Large intestine (tissue), 3 donors: ENCODE results near the gene DOK1. TPM values are rescaled to one million over a fixed set of nuclear protein-coding genes. Genes with fewer than 3 reads are reported as not detected.

Experiments
- DNase-seq, 2 donors: peaks; one replicate each; pipeline versions ENCODE4 v3.0.0 to v3.0.0-alpha.2; 2013
- H3K27ac ChIP-seq: one replicate; pipeline ENCODE4 v1.5.1; 2013; ENCODE audit warnings: low read length
- H3K27me3 ChIP-seq: 2 replicates; pipeline ENCODE4 v1.6.1; 2013; ENCODE audit warnings: low read length; ENCODE audit not compliant: control insufficient read depth, insufficient read depth
- H3K36me3 ChIP-seq: 2 replicates; pipeline ENCODE4 v1.6.1; 2013; ENCODE audit warnings: low read length; ENCODE audit not compliant: control insufficient read depth, insufficient read depth
- H3K4me1 ChIP-seq: one replicate; pipeline ENCODE4 v1.6.1; 2013; ENCODE audit warnings: low read length; ENCODE audit not compliant: control insufficient read depth, insufficient read depth
- H3K4me3 ChIP-seq: one replicate; pipeline ENCODE4 v1.5.1; 2013; ENCODE audit warnings: low read length
- H3K9me3 ChIP-seq: one replicate; pipeline ENCODE4 v1.6.1; 2013; ENCODE audit warnings: mild to moderate bottlenecking, low read depth, low read length, moderate library complexity; ENCODE audit not compliant: control insufficient read depth
- WGBS: methylation state at CpG from one replicate; pipeline ENCODE4 v1.1.5; 2013; ENCODE audit warnings: low lambda C conversion rate; ENCODE audit not compliant: insufficient coverage; 5-methylcytosine and 5-hydroxymethylcytosine counted together
- polyA plus RNA-seq: library from polyadenylated mRNA; unstranded; fragments of 120-200 nt; gene quantifications from one replicate; pipeline ENCODE4 v1.2.1, GENCODE V29; 2013

DOK1 gene
- polyA plus RNA-seq, 1 donor = 6.4 TPM

DNA sequence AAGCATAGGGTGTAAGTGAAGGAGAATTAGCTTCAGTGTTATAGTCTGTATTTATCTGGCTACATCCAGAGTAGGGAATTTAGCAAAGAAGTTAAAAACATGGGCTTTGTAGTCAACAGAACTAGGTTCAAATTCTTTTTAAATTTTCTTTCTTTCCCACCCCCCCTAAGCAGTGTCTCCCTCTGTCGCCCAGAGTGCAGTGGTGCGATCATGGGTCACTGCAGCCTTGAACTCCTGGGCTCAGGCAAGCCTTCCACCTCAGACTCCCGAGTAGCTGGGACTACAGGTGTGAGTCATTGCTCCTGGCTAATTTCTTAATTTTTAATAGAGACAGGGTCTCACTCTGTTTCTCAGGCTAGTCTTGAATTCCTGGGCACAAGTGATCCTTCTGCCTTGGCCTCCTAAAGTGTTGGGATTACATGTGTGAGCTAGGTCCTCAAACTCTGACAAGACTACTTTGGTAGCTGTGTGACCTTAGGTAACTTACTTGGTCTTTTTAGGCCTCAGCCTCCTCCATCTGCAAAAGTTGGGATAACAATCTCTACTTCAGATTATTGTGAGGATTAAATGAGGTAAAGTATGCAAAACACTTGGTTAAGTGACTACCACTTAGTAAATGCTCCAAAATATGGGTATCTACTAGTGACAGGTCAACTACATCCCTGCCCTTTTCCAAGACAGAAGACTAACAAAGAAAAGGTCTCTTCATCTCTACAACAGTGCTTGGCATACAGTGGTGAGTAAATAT, 17.8 kb downstream of the DOK1 start:
- Histone ChIP-seq H3K4me1 (no peaks in the 10 kb centered on the region), H3K9me3 (no peaks in the 10 kb centered on the region), H3K36me3 (no peaks in the 10 kb centered on the region), H3K27ac (no peak overlapping the region), H3K27me3 (peaks cover 12% of the 10 kb centered on the region), H3K4me3 (no peak overlapping the region)
- no CpG with 5 or more reads among the region's 3 CpGs for WGBS
- no peak for DNase-seq

DNA sequence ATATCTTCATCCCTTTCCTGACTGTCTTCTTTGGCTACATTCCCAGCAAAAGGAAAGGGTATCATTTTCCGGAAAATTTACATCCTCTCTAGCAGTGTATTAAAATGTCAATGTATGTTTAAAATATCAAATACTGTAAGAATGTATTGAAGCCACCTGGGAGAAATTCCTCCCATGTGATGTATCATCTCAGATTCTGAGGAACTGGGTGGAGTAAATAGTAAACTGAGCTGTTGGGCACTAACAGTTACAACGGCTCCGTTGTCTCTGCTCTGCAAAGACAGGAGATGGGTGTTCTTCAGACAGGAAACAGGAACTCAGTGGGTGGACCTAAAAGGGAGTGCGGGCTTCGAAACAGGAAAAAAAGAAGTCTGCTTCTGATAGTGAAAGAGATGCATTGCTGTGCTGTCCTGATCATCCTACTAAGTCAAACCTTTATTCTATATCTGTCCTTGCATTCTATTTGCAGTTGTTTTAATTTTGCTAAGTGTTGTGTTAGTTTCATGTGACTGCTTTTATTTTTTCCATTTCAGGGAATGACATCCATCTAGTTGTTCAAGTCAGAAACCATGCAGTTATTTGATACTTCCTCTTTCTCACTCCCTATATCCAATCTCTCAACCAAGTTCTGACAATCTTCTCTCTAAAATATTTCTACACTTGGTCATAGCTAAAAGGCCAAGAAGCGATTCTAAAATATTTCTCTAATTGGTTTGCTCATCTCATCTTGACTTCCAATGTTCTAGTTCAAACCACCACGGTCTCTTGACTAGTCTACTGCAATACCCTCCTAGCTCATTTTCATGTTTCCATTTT, 19.4 kb downstream of the DOK1 start:
- Histone ChIP-seq H3K9me3 (no peaks in the 10 kb centered on the region), H3K27me3 (peaks cover 3% of the 10 kb centered on the region), H3K36me3 (no peaks in the 10 kb centered on the region), H3K4me1 (no peaks in the 10 kb centered on the region), H3K4me3 (no peak overlapping the region), H3K27ac (no peak overlapping the region)
- no peak for DNase-seq
- WGBS = 100% methylated on average over 2 of the region's 7 CpGs

DNA sequence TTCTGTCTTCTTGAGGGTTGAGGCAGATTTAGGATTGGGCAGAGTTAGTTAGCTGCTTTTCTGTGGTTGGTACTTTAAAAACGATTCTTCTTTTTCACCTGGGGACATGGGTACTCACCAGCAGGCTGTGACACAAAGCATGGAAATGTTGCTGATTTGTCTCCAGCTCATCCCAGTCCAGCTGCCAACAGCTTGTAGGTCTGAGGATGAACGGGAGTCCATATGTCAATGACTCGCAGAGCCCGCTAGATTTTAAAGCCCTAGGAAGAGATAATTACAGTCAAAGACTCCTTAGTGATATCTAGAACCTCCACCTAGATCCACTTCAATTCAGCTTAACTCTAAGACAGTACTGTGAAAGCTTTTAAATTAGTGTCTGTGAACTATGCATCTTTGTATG, 20.8 kb downstream of the DOK1 start:
- H3K4me1 ChIP-seq = no peaks in the 10 kb centered on the region
- no peak for DNase-seq
- H3K4me3 ChIP-seq = no peak overlapping the region
- H3K27ac ChIP-seq = no peak overlapping the region
- WGBS = 80% methylated on average over 1 of the region's 4 CpGs
- no peaks in the 10 kb centered on the region for H3K36me3 ChIP-seq
- H3K9me3 ChIP-seq = no peaks in the 10 kb centered on the region
- H3K27me3 ChIP-seq = peaks cover 3% of the 10 kb centered on the region

DNA sequence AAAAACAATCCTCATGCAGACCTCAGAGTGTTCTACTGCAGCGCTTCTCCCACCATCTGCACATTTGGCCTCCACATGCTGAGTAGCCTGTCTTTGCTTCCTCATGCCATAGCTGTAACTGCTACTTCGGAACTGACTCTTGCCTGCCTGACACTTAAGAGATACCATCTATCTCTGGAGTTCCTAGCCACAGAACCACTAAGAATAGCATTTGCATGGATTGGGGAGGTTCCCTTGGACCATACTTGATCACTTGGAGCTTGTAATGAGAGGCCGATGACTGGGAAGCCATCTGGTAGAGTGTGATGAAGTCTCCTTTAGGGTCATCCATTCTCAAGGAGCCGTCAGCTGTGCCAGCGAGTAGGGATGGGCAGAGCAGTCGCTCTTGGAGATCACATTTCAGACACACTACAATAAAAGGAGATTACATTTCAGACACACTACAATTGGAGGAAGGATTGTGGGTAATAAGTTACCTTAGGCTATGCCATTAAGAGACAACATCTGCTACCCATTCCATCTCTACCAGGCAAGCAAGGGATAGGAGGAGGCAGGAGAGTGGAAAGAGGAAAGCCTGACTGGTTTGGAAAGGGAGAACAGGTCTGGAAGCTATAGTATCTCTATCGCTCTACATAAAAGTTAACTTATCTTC, 21.8 kb downstream of the DOK1 start:
- Histone ChIP-seq H3K9me3 (no peaks in the 10 kb centered on the region), H3K4me1 (no peaks in the 10 kb centered on the region), H3K36me3 (no peaks in the 10 kb centered on the region), H3K27me3 (peaks cover 3% of the 10 kb centered on the region), H3K4me3 (no peak overlapping the region), H3K27ac (no peak overlapping the region)
- WGBS = no CpG with 5 or more reads among the region's 7 CpGs
- DNase-seq = no peak

DNA sequence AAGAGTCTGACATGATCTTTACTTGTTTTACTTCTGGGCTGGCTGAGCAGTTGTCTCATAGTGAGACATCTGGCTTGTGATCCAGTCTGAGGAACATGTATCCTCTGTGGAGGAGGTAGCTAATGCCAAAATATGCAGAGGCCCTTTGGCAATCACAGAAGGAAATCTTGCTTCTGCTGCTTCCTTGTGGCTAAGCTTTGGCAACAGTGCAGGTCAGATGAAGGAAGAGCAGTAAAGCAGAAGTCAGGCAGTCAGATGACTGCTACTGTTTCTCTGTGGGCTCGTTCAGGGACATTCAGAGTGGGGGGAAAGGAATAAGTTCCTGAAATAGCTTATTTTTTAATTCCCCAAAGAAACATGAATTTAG, 22.3 kb downstream of the DOK1 start:
- DNase-seq = no peak
- peaks cover 3% of the 10 kb centered on the region for H3K27me3 ChIP-seq
- H3K4me3 ChIP-seq = no peak overlapping the region
- WGBS = no CpG with 5 or more reads among the region's 1 CpG
- no peaks in the 10 kb centered on the region for H3K9me3 ChIP-seq
- no peaks in the 10 kb centered on the region for H3K4me1 ChIP-seq
- H3K27ac ChIP-seq = no peak overlapping the region
- H3K36me3 ChIP-seq = no peaks in the 10 kb centered on the region

DNA sequence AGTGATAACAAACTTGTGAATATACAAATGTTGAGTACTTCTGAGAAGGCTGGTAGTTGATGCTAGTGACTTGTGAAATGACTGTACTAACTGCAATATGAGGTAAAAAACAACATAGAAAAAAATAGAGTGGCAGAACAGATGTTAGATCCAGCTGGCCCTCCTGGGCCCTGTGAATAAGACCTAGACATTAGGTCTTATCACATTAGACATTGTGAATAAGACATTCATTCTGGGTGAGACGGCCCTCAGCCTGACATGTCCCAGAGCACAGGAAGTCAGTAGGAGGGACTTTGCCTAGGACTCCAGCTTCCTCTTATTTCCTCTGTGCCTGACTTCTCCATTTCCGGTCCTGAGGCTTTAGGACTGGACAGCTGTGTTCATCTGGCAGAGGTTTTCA, 22.9 kb downstream of the DOK1 start:
- H3K9me3 ChIP-seq = no peaks in the 10 kb centered on the region
- peaks cover 3% of the 10 kb centered on the region for H3K27me3 ChIP-seq
- no peaks in the 10 kb centered on the region for H3K4me1 ChIP-seq
- no peak overlapping the region for H3K4me3 ChIP-seq
- DNase-seq = no peak
- WGBS = no CpG with 5 or more reads among the region's 2 CpGs
- H3K27ac ChIP-seq = no peak overlapping the region
- no peaks in the 10 kb centered on the region for H3K36me3 ChIP-seq

DNA sequence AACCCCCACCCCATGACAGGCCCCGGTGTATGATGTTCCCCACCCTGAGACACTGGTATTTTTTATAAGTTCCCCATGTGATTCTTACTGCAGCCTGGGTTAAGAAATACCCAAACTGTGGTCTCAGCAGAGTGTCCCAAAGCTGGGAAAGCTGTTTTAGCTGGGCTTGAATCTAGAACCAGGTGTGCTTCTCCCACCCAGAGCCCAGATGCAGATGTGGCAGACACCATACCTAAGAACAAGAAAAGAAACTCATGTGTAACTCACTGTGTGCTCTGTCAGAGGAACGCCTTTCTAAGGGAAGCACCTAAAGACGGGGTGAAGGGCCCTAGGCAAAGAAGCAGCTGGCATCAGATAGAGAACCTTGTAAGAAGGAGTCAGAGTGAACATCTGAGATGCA, 23.9 kb downstream of the DOK1 start:
- Histone ChIP-seq H3K4me1 (no peaks in the 10 kb centered on the region), H3K27me3 (peaks cover 5% of the 10 kb centered on the region), H3K36me3 (no peaks in the 10 kb centered on the region), H3K27ac (no peak overlapping the region), H3K9me3 (no peaks in the 10 kb centered on the region), H3K4me3 (no peak overlapping the region)
- DNase-seq = no peak
- no CpG with 5 or more reads among the region's 3 CpGs for WGBS

DNA sequence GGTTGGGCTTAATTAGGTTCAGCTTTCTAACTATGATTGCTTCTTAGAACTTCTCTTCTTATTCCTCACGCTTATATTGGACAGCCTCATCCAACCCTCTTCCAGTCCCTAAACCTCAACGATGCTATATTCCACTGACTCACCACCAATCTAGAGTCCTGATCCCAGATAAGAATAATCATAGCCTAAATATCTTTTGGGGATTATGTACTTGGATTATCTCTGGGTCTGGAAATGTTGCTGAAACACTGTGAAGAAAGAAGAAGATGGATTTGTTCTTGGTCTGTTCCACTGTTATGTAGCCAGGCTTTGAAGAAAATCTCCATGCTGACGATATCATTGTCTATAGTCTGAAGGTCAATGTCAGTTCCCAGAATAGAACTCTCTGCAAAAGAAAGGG, 26.9 kb downstream of the DOK1 start:
- Histone ChIP-seq H3K27me3 (peaks cover 6% of the 10 kb centered on the region), H3K4me1 (no peaks in the 10 kb centered on the region), H3K27ac (no peak overlapping the region), H3K9me3 (no peaks in the 10 kb centered on the region), H3K4me3 (no peak overlapping the region), H3K36me3 (no peaks in the 10 kb centered on the region)
- no peak for DNase-seq
- 100% methylated on average over 1 of the region's 3 CpGs for WGBS

DNA sequence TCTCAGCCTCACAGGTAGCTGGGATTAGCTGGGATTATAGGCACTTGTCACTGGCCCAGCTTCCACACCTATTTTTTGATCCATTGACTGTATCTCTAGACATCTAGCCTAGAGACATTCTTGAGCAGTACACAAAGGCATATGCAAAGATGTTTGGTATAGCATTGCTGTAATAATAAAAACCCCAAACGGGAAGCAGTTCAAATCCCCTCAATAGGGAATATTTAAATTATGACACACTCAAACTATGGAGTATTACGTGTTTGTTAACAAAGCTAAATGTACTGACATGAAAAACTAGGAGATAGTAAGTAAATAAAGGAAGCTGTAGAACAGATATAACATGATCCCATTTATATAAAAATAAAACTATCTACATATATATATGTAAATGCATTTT, 27.7 kb downstream of the DOK1 start:
- no peak overlapping the region for H3K27ac ChIP-seq
- peaks cover 6% of the 10 kb centered on the region for H3K27me3 ChIP-seq
- H3K4me1 ChIP-seq = no peaks in the 10 kb centered on the region
- WGBS = 100% methylated on average over 1 of the region's 2 CpGs
- no peaks in the 10 kb centered on the region for H3K9me3 ChIP-seq
- H3K4me3 ChIP-seq = no peak overlapping the region
- DNase-seq = no peak
- H3K36me3 ChIP-seq = no peaks in the 10 kb centered on the region

DNA sequence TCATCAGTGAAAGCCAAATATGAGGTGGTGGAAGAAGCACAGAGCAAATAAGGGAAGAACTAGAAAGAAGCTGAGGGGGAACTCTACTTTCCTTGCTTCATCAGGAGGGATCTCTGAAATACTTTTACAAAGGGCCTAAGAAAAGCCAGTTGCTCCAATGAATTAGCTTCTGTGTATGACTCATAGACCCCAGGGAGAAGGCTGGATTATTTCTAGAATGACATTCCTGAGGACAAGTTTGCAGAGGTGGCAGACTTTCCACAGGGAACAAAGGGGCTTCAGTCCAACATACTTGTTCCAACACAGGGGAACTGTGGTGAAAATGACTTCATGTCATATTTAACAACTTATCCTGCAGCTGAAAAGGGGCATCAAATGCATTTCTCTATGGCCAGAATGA, 29.0 kb downstream of the DOK1 start:
- H3K27ac ChIP-seq = no peak overlapping the region

More for the DNA sequence above, 29.0 kb downstream of the DOK1 start:
- H3K27me3 ChIP-seq = peaks cover 6% of the 10 kb centered on the region
- no peaks in the 10 kb centered on the region for H3K4me1 ChIP-seq
- DNase-seq = no peak
- H3K4me3 ChIP-seq = no peak overlapping the region
- H3K9me3 ChIP-seq = no peaks in the 10 kb centered on the region
- H3K36me3 ChIP-seq = no peaks in the 10 kb centered on the region
